ENCODE results near the gene DDX39B.
A peak's percentile ranks its signal among the peaks of the same experiment; 100 is the strongest.

Gene DDX39B

DNA sequence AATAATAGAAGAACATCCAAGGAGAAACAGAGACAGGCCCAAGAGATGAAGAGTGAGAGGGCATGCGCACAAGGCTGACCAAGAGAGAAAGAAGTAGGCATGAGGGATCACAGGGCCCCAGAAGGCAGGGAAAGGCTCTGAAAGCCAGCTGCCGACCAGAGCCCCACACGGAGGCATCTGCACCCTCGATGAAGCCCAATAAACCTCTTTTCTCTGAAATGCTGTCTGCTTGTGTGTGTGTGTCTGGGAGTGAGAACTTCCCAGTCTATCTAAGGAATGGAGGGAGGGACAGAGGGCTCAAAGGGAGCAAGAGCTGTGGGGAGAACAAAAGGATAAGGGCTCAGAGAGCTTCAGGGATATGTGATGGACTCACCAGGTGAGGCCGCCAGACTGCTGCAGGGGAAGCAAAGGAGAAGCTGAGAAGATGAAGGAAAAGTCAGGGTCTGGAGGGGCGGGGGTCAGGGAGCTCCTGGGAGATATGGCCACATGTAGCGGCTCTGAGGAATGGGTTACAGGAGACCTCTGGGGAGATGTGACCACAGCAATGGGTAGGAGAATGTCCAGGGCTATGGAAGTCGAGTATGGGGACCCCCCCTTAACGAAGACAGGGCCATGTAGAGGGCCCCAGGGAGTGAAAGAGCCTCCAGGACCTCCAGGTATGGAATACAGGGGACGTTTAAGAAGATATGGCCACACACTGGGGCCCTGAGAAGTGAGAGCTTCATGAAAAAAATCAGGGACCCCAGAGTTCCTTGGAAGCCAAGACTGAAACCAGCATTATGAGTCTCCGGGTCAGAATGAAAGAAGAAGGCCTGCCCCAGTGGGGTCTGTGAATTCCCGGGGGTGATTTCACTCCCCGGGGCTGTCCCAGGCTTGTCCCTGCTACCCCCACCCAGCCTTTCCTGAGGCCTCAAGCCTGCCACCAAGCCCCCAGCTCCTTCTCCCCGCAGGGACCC is 32.6 kb upstream of the DDX39B start:
- H3K27ac ChIP-seq (ENCODE audit: extremely low read depth, low read depth, low read length): no peak overlapping the region
- TF ChIP-seq GLIS2 (tag by site-specific recombination; IDR thresholded peaks at IDR 0.05) (0 out of 2 replicates have a peak, but pooled peaks have one; percentile 9), ZNF394 (tag by site-specific recombination; IDR thresholded peaks at IDR 0.05; ENCODE audit: borderline replicate concordance) (peak; percentile 19; the same call in 1 of the 2 replicates), ZNF169 (tag by site-specific recombination; IDR thresholded peaks at IDR 0.05) (no peak), GLI4 (tag by site-specific recombination; IDR thresholded peaks at IDR 0.05) (no peak), ZEB2 (tag by site-specific recombination; IDR thresholded peaks at IDR 0.05) (no peak)
- TF ChIP-seq, protein P1, sequence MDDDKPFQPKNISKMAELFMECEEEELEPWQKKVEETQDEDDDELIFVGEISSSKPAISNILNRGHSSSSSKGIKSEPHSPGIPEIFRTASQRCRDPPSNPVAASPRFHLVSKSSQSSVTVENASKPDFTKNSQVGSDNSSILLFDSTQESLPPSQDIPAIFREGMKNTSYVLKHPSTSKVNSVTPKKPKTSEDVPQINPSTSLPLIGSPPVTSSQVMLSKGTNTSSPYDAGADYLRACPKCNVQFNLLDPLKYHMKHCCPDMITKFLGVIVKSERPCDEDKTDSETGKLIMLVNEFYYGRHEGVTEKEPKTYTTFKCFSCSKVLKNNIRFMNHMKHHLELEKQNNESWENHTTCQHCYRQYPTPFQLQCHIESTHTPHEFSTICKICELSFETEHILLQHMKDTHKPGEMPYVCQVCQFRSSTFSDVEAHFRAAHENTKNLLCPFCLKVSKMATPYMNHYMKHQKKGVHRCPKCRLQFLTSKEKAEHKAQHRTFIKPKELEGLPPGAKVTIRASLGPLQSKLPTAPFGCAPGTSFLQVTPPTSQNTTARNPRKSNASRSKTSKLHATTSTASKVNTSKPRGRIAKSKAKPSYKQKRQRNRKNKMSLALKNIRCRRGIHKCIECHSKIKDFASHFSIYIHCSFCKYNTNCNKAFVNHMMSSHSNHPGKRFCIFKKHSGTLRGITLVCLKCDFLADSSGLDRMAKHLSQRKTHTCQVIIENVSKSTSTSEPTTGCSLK (tag by site-specific recombination; IDR thresholded peaks at IDR 0.05): no peak
- TF ChIP-seq, protein P2, sequence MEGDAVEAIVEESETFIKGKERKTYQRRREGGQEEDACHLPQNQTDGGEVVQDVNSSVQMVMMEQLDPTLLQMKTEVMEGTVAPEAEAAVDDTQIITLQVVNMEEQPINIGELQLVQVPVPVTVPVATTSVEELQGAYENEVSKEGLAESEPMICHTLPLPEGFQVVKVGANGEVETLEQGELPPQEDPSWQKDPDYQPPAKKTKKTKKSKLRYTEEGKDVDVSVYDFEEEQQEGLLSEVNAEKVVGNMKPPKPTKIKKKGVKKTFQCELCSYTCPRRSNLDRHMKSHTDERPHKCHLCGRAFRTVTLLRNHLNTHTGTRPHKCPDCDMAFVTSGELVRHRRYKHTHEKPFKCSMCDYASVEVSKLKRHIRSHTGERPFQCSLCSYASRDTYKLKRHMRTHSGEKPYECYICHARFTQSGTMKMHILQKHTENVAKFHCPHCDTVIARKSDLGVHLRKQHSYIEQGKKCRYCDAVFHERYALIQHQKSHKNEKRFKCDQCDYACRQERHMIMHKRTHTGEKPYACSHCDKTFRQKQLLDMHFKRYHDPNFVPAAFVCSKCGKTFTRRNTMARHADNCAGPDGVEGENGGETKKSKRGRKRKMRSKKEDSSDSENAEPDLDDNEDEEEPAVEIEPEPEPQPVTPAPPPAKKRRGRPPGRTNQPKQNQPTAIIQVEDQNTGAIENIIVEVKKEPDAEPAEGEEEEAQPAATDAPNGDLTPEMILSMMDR (tag by site-specific recombination; IDR thresholded peaks at IDR 0.05): 0 out of 2 replicates have a peak, but pooled peaks have one; percentile 21
- TF ChIP-seq, protein P3, sequence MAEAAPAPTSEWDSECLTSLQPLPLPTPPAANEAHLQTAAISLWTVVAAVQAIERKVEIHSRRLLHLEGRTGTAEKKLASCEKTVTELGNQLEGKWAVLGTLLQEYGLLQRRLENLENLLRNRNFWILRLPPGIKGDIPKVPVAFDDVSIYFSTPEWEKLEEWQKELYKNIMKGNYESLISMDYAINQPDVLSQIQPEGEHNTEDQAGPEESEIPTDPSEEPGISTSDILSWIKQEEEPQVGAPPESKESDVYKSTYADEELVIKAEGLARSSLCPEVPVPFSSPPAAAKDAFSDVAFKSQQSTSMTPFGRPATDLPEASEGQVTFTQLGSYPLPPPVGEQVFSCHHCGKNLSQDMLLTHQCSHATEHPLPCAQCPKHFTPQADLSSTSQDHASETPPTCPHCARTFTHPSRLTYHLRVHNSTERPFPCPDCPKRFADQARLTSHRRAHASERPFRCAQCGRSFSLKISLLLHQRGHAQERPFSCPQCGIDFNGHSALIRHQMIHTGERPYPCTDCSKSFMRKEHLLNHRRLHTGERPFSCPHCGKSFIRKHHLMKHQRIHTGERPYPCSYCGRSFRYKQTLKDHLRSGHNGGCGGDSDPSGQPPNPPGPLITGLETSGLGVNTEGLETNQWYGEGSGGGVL (tag by site-specific recombination; IDR thresholded peaks at IDR 0.05): no peak
- CTCF ChIA-PET: interaction anchor here (1.0 to 18.7 kb wide), 9 partner anchors 10 to 78 kb away, joined by 3 to 518 read pairs (median 4); partner anchors contain the start of genes ATP6V1G2, LST1 and NCR3
- H3K36me3 ChIP-seq (ENCODE audit: control insufficient read depth in 2 of 2, insufficient read depth in 1 of 2, low read length in 2 of 2): no peaks in the 10 kb centered on the region
- no peaks in the 10 kb centered on the region for H3K4me1 ChIP-seq (ENCODE audit: control insufficient read depth, insufficient read depth, low read length)
- no peak overlapping the region for H3K4me3 ChIP-seq (ENCODE audit: low read depth, low read length)
- POLR2A ChIA-PET: interaction anchor here (1.3 to 1.4 kb wide), 3 partner anchors 8 to 48 kb away, joined by 3 to 4 read pairs (median 3); partner anchors contain the start of gene LTB
- H3K9me3 ChIP-seq (ENCODE audit: control insufficient read depth, insufficient read depth, low read depth, low read length): no peaks in the 10 kb centered on the region

DNA sequence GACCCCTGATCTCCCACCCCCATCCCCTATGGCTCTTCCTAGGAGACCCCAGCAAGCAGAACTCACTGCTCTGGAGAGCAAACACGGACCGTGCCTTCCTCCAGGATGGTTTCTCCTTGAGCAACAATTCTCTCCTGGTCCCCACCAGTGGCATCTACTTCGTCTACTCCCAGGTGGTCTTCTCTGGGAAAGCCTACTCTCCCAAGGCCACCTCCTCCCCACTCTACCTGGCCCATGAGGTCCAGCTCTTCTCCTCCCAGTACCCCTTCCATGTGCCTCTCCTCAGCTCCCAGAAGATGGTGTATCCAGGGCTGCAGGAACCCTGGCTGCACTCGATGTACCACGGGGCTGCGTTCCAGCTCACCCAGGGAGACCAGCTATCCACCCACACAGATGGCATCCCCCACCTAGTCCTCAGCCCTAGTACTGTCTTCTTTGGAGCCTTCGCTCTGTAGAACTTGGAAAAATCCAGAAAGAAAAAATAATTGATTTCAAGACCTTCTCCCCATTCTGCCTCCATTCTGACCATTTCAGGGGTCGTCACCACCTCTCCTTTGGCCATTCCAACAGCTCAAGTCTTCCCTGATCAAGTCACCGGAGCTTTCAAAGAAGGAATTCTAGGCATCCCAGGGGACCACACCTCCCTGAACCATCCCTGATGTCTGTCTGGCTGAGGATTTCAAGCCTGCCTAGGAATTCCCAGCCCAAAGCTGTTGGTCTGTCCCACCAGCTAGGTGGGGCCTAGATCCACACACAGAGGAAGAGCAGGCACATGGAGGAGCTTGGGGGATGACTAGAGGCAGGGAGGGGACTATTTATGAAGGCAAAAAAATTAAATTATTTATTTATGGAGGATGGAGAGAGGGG is 31.7 kb upstream of the DDX39B start:
- H3K36me3 ChIP-seq (ENCODE audit: control insufficient read depth in 2 of 2, insufficient read depth in 1 of 2, low read length in 2 of 2): no peaks in the 10 kb centered on the region
- no peak overlapping the region for H3K4me3 ChIP-seq (ENCODE audit: low read depth, low read length)
- ChIA-PET CTCF (interaction anchor here (1.0 to 18.7 kb wide), 5 partner anchors 11 to 79 kb away, joined by 3 to 518 read pairs (median 3); partner anchors contain the start of gene NCR3), POLR2A (interaction anchor here (1.3 to 1.4 kb wide), 2 partner anchors 9 kb away, joined by 3 to 4 read pairs; partner anchors contain the start of gene LTB)
- H3K9me3 ChIP-seq (ENCODE audit: control insufficient read depth, insufficient read depth, low read depth, low read length): no peaks in the 10 kb centered on the region
- H3K27ac ChIP-seq (ENCODE audit: extremely low read depth, low read depth, low read length): no peak overlapping the region
- H3K4me1 ChIP-seq (ENCODE audit: control insufficient read depth, insufficient read depth, low read length): no peaks in the 10 kb centered on the region
- TF ChIP-seq ZNF175 (tag by site-specific recombination; IDR thresholded peaks at IDR 0.05) (no peak), ZFP37 (tag by site-specific recombination; IDR thresholded peaks at IDR 0.05) (no peak)
- TF ChIP-seq, protein P4, sequence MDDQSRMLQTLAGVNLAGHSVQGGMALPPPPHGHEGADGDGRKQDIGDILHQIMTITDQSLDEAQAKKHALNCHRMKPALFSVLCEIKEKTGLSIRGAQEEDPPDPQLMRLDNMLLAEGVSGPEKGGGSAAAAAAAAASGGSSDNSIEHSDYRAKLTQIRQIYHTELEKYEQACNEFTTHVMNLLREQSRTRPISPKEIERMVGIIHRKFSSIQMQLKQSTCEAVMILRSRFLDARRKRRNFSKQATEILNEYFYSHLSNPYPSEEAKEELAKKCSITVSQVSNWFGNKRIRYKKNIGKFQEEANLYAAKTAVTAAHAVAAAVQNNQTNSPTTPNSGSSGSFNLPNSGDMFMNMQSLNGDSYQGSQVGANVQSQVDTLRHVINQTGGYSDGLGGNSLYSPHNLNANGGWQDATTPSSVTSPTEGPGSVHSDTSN (CRISPR knock-in tag; IDR thresholded peaks at IDR 0.05): no peak
- TF ChIP-seq, protein P5, sequence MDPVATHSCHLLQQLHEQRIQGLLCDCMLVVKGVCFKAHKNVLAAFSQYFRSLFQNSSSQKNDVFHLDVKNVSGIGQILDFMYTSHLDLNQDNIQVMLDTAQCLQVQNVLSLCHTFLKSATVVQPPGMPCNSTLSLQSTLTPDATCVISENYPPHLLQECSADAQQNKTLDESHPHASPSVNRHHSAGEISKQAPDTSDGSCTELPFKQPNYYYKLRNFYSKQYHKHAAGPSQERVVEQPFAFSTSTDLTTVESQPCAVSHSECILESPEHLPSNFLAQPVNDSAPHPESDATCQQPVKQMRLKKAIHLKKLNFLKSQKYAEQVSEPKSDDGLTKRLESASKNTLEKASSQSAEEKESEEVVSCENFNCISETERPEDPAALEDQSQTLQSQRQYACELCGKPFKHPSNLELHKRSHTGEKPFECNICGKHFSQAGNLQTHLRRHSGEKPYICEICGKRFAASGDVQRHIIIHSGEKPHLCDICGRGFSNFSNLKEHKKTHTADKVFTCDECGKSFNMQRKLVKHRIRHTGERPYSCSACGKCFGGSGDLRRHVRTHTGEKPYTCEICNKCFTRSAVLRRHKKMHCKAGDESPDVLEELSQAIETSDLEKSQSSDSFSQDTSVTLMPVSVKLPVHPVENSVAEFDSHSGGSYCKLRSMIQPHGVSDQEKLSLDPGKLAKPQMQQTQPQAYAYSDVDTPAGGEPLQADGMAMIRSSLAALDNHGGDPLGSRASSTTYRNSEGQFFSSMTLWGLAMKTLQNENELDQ (tag by site-specific recombination; IDR thresholded peaks at IDR 0.05; ENCODE audit: low read depth): no peak
